ENCODE measurements around the gene PACRG. TPM values are rescaled to one million over a fixed set of nuclear protein-coding genes. Genes with fewer than 3 reads are reported as not detected.

Gene PACRG
- total RNA-seq, 4 donors from 2014 or later = 0.95 to 1.3 TPM; not detected in 2

DNA sequence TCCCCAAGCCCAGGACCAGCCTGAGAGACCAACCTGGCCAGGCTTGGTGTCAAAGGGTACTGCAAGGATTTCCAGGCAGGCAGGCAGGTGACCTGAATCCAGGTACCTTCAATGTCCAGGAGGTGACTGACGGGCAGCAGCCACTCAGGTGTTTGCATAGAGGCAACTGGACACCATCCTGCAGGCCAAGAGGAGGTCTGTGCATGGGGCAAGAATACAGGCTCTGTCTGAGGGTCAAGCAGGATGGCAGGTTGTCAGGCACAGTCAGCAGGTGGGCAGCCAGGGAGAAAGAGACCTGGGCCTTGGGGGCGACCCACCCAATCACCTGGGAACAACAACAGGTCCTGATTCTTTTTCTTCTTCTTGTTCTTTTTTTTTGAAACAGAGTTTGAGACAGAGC, 527.5 kb downstream of the PACRG start:
- no peak overlapping the region for H3K27ac ChIP-seq
- no peaks in the 10 kb centered on the region for H3K36me3 ChIP-seq
- 75 to 79% methylated on average over 1 of the region's 2 CpGs for WGBS, 2 donors
- no peak overlapping the region for H3K4me3 ChIP-seq
- peaks cover 0 to 7% (median 0%) of the 10 kb centered on the region in 4 donors for H3K27me3 ChIP-seq
- peaks cover 0 to 8% (median 6%) of the 10 kb centered on the region in 3 donors for H3K4me1 ChIP-seq
- no peaks in the 10 kb centered on the region for H3K9me3 ChIP-seq
- no peak for DNase-seq
- no peak for TF ChIP-seq POLR2A (IDR thresholded peaks at IDR 0.05)
- intact Hi-C loops (cut with DNase I) = no loop called here

DNA sequence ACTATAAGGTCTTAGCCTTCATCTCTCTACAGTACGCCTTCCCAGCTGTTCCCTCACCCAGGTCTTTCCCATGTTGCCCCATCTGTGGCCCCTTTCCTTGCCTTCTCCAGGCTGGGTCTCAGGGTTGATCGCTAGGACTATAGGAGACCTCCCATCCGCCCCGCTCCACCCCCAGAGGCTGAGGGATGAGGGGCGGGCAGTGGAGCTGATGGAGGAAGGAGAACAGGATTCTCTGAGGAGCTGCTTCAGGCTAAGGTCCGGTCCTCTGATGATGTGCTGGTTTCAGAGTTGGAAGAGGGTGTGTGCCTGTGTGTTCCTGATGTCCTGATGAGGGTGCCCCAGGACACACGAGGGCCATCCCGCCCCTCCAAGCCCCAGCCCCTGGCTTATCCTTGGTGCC, 531.9 kb downstream of the PACRG start:
- no peak for DNase-seq
- H3K27ac ChIP-seq = no peak overlapping the region
- WGBS, 2 donors = 50 to 100% methylated on average over 1 to 3 of the region's 8 CpGs
- peaks cover 0 to 17% (median 7%) of the 10 kb centered on the region in 3 donors for H3K4me1 ChIP-seq
- H3K27me3 ChIP-seq = peaks cover 0 to 7% (median 0%) of the 10 kb centered on the region in 4 donors
- TF ChIP-seq POLR2A (IDR thresholded peaks at IDR 0.05) = no peak
- TF ChIP-seq, protein P1, sequence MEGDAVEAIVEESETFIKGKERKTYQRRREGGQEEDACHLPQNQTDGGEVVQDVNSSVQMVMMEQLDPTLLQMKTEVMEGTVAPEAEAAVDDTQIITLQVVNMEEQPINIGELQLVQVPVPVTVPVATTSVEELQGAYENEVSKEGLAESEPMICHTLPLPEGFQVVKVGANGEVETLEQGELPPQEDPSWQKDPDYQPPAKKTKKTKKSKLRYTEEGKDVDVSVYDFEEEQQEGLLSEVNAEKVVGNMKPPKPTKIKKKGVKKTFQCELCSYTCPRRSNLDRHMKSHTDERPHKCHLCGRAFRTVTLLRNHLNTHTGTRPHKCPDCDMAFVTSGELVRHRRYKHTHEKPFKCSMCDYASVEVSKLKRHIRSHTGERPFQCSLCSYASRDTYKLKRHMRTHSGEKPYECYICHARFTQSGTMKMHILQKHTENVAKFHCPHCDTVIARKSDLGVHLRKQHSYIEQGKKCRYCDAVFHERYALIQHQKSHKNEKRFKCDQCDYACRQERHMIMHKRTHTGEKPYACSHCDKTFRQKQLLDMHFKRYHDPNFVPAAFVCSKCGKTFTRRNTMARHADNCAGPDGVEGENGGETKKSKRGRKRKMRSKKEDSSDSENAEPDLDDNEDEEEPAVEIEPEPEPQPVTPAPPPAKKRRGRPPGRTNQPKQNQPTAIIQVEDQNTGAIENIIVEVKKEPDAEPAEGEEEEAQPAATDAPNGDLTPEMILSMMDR (IDR thresholded peaks at IDR 0.05) = no peak
- no peaks in the 10 kb centered on the region for H3K36me3 ChIP-seq
- peak overlapping the region in 2 of 4 donors; percentile 28 to 57 for H3K4me3 ChIP-seq
- intact Hi-C loops (cut with DNase I) = no loop called here
- no peaks in the 10 kb centered on the region for H3K9me3 ChIP-seq

DNA sequence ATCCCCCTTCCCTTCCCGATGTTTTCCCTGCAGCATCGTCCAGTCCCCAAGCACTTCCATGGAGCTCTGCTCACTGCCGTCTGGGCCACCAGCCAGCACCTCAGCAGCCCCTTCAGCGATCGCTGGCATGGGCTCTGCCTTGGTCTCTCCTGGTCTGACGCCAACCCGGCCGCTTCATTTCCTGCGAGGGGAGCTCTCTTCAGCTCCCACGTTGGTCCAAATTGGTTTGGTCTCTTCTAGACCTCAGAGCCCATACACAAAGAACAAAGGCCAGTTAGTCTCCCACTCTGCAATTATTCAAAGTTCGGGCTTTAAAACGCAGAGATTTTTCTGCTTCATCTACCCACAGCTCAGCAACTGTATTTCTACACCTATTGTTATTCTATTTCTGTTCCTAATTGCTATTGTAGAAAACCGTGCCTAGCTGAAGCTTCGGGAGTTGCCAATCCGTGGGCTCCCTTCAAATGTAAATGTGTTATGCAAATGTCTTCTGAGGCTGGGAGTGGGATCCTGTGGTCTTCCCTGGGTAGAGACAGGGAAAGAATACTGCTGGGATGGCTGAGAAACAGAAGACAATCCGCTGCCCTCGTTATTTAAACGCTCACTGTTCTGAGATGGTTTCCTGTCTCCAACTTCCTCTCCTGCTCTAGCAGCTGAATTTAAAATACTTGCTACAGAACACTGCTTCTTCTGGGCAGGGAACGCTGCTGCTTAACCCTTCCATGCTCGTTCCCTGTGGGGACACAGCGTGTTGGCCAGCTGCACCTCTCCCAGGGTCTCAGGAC, 532.5 kb downstream of the PACRG start:
- H3K27ac ChIP-seq = peak overlapping the region in 1 of 4 donors; percentile 36
- intact Hi-C loops (cut with DNase I) = no loop called here
- peak overlapping the region in 3 of 4 donors; percentile 2 to 57 (median 28) for H3K4me3 ChIP-seq

DNA sequence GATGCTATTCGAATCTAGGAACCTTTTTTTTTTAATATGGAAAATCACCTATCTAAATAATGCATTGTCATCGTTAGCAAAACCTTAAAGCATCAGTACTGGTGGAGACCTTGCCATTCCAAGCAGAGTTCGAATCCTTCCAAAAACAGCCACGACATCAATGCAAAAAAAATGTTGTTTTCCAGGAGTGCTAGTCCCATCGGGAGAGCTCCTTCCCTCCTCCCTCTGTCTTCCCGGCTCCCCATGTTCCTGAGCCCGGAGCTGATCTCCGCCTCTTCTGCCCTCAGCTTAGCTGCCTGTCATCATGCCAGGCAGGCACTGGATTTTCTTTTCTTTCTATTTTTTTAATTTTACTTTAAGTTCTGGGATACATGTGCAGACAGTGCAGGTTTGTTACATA, 533.1 kb downstream of the PACRG start:
- intact Hi-C loops (cut with DNase I) = no loop called here
- DNase-seq = no peak
- H3K27ac ChIP-seq = no peak overlapping the region
- 15 to 28% methylated on average over 8 of the region's 8 CpGs for WGBS, 2 donors
- no peaks in the 10 kb centered on the region for H3K36me3 ChIP-seq
- H3K9me3 ChIP-seq = no peaks in the 10 kb centered on the region
- peak overlapping the region in 3 of 4 donors; percentile 2 to 57 (median 28) for H3K4me3 ChIP-seq
- peaks cover 0 to 7% (median 0%) of the 10 kb centered on the region in 4 donors for H3K27me3 ChIP-seq
- H3K4me1 ChIP-seq = peaks cover 0 to 17% (median 7%) of the 10 kb centered on the region in 3 donors
- TF ChIP-seq, protein P1 (IDR thresholded peaks at IDR 0.05) = no peak
- no peak for TF ChIP-seq POLR2A (IDR thresholded peaks at IDR 0.05)

More for the DNA sequence above, 532.5 kb downstream of the PACRG start:
- peaks cover 0 to 7% (median 0%) of the 10 kb centered on the region in 4 donors for H3K27me3 ChIP-seq
- no peak for TF ChIP-seq POLR2A (IDR thresholded peaks at IDR 0.05)
- TF ChIP-seq, protein P1 (IDR thresholded peaks at IDR 0.05) = no peak
- H3K36me3 ChIP-seq = no peaks in the 10 kb centered on the region
- WGBS, 2 donors = 15 to 24% methylated on average over 18 to 20 of the region's 21 CpGs
- no peaks in the 10 kb centered on the region for H3K9me3 ChIP-seq
- DNase-seq = no peak
- H3K4me1 ChIP-seq = peaks cover 0 to 17% (median 7%) of the 10 kb centered on the region in 3 donors

DNA sequence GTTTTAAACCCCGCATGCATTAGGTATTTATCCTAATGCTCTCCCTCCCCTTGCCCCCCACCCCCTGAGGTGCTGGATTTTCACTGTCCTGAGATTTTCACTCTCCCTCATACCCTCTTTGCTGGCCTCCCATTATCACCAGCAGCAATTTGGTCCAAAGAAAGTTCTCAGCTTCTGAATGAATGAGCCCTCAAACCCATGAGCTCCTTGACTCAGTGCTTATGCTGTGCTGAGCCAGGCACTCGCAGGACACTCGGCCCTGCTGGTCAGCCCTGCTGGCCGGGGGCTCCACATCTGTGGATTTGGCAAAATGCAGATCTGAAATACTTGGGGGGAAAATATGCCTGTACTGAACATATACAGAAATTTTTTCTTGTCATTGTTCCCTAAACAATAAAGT, 533.6 kb downstream of the PACRG start:
- H3K9me3 ChIP-seq = no peaks in the 10 kb centered on the region
- H3K27me3 ChIP-seq = peaks cover 0 to 7% (median 0%) of the 10 kb centered on the region in 4 donors
- no peak for DNase-seq
- H3K4me1 ChIP-seq = peaks cover 0 to 17% (median 7%) of the 10 kb centered on the region in 3 donors
- TF ChIP-seq POLR2A (IDR thresholded peaks at IDR 0.05) = no peak
- TF ChIP-seq, protein P1 (IDR thresholded peaks at IDR 0.05) = no peak
- WGBS, 2 donors = 67 to 97% methylated on average over 4 of the region's 4 CpGs
- intact Hi-C loops (cut with DNase I) = no loop called here
- no peak overlapping the region for H3K4me3 ChIP-seq
- no peaks in the 10 kb centered on the region for H3K36me3 ChIP-seq
- no peak overlapping the region for H3K27ac ChIP-seq
